ENCODE results near the gene ZNF219. TPM values are rescaled to one million over a fixed set of nuclear protein-coding genes. Genes with fewer than 3 reads are reported as not detected.

The ZNF219 gene
- total and polyA plus RNA-seq, 2 donors (not counting 1 experiment from before 2014, with no cell fraction given): 3.3 to 6.4 TPM

GRCh38 chr14:21069388-21070082, 28.9 kb downstream of the ZNF219 start:
- H2AFZ ChIP-seq (ENCODE audit: insufficient read depth, low read depth, low read length, poor library complexity, severe bottlenecking): peak overlapping the region; percentile 43
- H3K4me3 ChIP-seq (ENCODE audit: control extremely low read depth in 1 of 5, extremely low read depth in 1 of 5, insufficient read depth in 1 of 5, low read depth in 2 of 5, low read length in 4 of 5): peak overlapping the region; percentile 8 to 69 (median 53)
- H3K4me2 ChIP-seq (replicated peaks; ENCODE audit: low read depth, low read length, poor library complexity, severe bottlenecking): peak overlapping the region; percentile 97
- H3K9me3 ChIP-seq (ENCODE audit: control extremely low read depth in 1 of 3, control insufficient read depth in 2 of 3, insufficient read depth in 1 of 3, low read length in 2 of 3): peaks cover 0 to 9% (median 0%) of the 10 kb centered on the region in 3 donors
- H3K9ac ChIP-seq (ENCODE audit: low read length): peak overlapping the region; percentile 70
- intact Hi-C loops (cut with micrococcal nuclease): loop anchor here (2.0 to 5.0 kb wide), 2 partner anchors 45 to 488 kb away; partner anchors contain the start of gene NDRG2
- no peaks in the 10 kb centered on the region for H3K36me3 ChIP-seq (replicated peaks in 1 of 2; ENCODE audit: control extremely low read depth in 1 of 2, control insufficient read depth in 1 of 2, extremely low read depth in 1 of 2, insufficient read depth in 2 of 2, low read length in 1 of 2)
- peaks cover 0 to 50% (median 18%) of the 10 kb centered on the region in 4 experiments for H3K27me3 ChIP-seq (replicated peaks in 1 of 4; ENCODE audit: control extremely low read depth in 1 of 4, control insufficient read depth in 3 of 4, insufficient read depth in 4 of 4, low read length in 3 of 4)
- Mint-ChIP-seq H3K4me1 (peaks cover 44% of the 10 kb centered on the region), H3K27me3 (peaks cover 34% of the 10 kb centered on the region), H3K4me3 (peak overlapping the region; percentile 85), H3K9me3 (ENCODE audit: insufficient read depth) (no peaks in the 10 kb centered on the region), H3K27ac (peak overlapping the region; percentile 41)
- TF ChIP-seq, protein P1, sequence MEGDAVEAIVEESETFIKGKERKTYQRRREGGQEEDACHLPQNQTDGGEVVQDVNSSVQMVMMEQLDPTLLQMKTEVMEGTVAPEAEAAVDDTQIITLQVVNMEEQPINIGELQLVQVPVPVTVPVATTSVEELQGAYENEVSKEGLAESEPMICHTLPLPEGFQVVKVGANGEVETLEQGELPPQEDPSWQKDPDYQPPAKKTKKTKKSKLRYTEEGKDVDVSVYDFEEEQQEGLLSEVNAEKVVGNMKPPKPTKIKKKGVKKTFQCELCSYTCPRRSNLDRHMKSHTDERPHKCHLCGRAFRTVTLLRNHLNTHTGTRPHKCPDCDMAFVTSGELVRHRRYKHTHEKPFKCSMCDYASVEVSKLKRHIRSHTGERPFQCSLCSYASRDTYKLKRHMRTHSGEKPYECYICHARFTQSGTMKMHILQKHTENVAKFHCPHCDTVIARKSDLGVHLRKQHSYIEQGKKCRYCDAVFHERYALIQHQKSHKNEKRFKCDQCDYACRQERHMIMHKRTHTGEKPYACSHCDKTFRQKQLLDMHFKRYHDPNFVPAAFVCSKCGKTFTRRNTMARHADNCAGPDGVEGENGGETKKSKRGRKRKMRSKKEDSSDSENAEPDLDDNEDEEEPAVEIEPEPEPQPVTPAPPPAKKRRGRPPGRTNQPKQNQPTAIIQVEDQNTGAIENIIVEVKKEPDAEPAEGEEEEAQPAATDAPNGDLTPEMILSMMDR (IDR thresholded peaks at IDR 0.05): no peak
- peak; percentile 11 for TF ChIP-seq EZH2 (IDR thresholded peaks at IDR 0.05; ENCODE audit: borderline replicate concordance, insufficient read depth, low read depth, low read length, poor library complexity, severe bottlenecking)
- H4K20me1 ChIP-seq (ENCODE audit: control insufficient read depth, insufficient read depth, low read length, poor library complexity, severe bottlenecking): no peaks in the 10 kb centered on the region
- POLR2A ChIA-PET: interaction anchor here (2.7 kb wide), 1 partner anchor 35 kb away, joined by 27 read pairs; no protein-coding TSS in a partner anchor
- no peak for ATAC-seq (ENCODE audit: low read depth)
- CTCF ChIA-PET: interaction anchor here (1.3 to 6.4 kb wide), 11 partner anchors 8 to 67 kb away, joined by 4 to 276 read pairs (median 73); partner anchors contain the start of gene TMEM253
- no peaks in the 10 kb centered on the region for H3K79me2 ChIP-seq (ENCODE audit: control insufficient read depth, insufficient read depth, low read length)
- peaks cover 34 to 40% of the 10 kb centered on the region in 2 donors for H3K4me1 ChIP-seq (ENCODE audit: control insufficient read depth in 2 of 2, insufficient read depth in 2 of 2, low read length in 2 of 2)
- peak; percentile 56 for DNase-seq
- 1% methylated on average over 37 of the region's 40 CpGs for WGBS (ENCODE audit: insufficient coverage)
- no peak overlapping the region for H3K27ac ChIP-seq (ENCODE audit: low read length in 2 of 2)
